K562 (cell line): ENCODE measurements around the gene FRRS1. TPM values are rescaled to one million over a fixed set of nuclear protein-coding genes. Genes with fewer than 3 reads are reported as not detected.

Source experiments
- ATAC-seq: fragments of 200-7000 bp; cut with Tn5 transposase; 3 replicates; pipeline ENCODE4 v1.9.1; 2020; ENCODE audit warnings: moderate library complexity
- BruUV-seq: library from RNA; stranded (reverse); fragments of 400-500 nt; replicated peaks from 2 replicates; lab custom pipeline; 2021; lab: Mats Ljungman, UMichigan
- CTCF ChIA-PET: fragments of 300-600 bp; formaldehyde crosslinking; extraction: SDS; loops from one replicate; lab custom pipeline; 2021; ENCODE audit warnings: low intra/inter-chr PET ratio; lab: Yijun Ruan, JAX
- POLR2A ChIA-PET: fragments of 300-600, 350-650 bp; sonication (Branson Sonifier 250); formaldehyde crosslinking; extraction: SDS; loops from one replicate; lab custom pipeline; 2021; ENCODE audit warnings: antibody characterized with exemption, inconsistent platforms; lab: Yijun Ruan, JAX
- DNase-seq, 4 experiments: peaks; one replicate each; pipeline versions ENCODE4 v3.0.0 to v3.0.0-alpha.2; 2011 to 2018; ENCODE audit warnings: low spot score in 3 of 4, mixed read lengths in 3 of 4; ENCODE audit errors: extremely low read depth in 1 of 4
- FAIRE-seq: peaks from 2 replicates; lab custom pipeline; 2011; peaks lifted over from hg19 to GRCh38; lab: Jason Lieb, UNC
- H2AFZ ChIP-seq: 2 replicates; pipeline ENCODE4 v1.6.0; 2011; ENCODE audit warnings: low read depth, low read length, control low read depth, inconsistent platforms
- H3K27ac ChIP-seq: fragments of 200-600 bp; 3 replicates; pipeline ENCODE4 v1.8.0; 2011; ENCODE audit warnings: low read depth, mild to moderate bottlenecking, control low read depth, inconsistent platforms, low read length, moderate library complexity, mixed read lengths; ENCODE audit errors: extremely low read depth
- H3K27me3 ChIP-seq, 2 experiments: fragments of 300-600 bp in 1 of 2; 2 replicates in 1 of 2; 3 replicates in 1 of 2; pipeline versions ENCODE4 v1.6.0 to v1.8.0; 2011; ENCODE audit warnings: inconsistent platforms in 2 of 2, low read length in 2 of 2, mild to moderate bottlenecking in 1 of 2, mixed read lengths in 1 of 2, moderate library complexity in 1 of 2; ENCODE audit not compliant: control insufficient read depth in 2 of 2, insufficient read depth in 2 of 2
- H3K36me3 ChIP-seq: fragments of 300-600 bp; 3 replicates; pipeline ENCODE4 v1.8.0; 2011; ENCODE audit warnings: mild to moderate bottlenecking, low read length, inconsistent platforms; ENCODE audit not compliant: control insufficient read depth, insufficient read depth
- H3K4me1 ChIP-seq, 2 experiments: fragments of 200-600 bp in 1 of 2; replicated peaks in 1 of 2; 2 replicates in 1 of 2; 3 replicates in 1 of 2; pipeline versions ENCODE4 v1.5.1 to v1.8.0; 2011; ENCODE audit warnings: inconsistent platforms in 2 of 2, low read length in 2 of 2, mild to moderate bottlenecking in 1 of 2, mixed read lengths in 1 of 2, moderate library complexity in 1 of 2; ENCODE audit not compliant: control insufficient read depth in 2 of 2, insufficient read depth in 2 of 2
- H3K4me2 ChIP-seq: 2 replicates; pipeline ENCODE4 v1.6.1; 2011; ENCODE audit warnings: low read length, control low read depth, inconsistent platforms, mixed read lengths; ENCODE audit not compliant: insufficient read depth
- H3K4me3 ChIP-seq: fragments of 200-600 bp; sonication (generic), shearing (Covaris generic); 2 replicates; pipeline ENCODE4 v1.5.1; 2016; ENCODE audit warnings: control low read depth, inconsistent platforms
- H3K79me2 ChIP-seq: fragments of 200-600 bp; 3 replicates; pipeline ENCODE4 v1.8.0; 2011; ENCODE audit warnings: low read length, inconsistent platforms; ENCODE audit not compliant: control insufficient read depth, insufficient read depth
- H3K9ac ChIP-seq, 2 experiments: 2 replicates each; pipeline versions ENCODE4 v1.6.0 to v1.6.1; 2011; ENCODE audit warnings: low read depth in 2 of 2, low read length in 2 of 2, control low read depth in 1 of 2, inconsistent platforms in 1 of 2, mild to moderate bottlenecking in 1 of 2, mixed read lengths in 1 of 2; ENCODE audit not compliant: insufficient read depth in 1 of 2
- H3K9me1 ChIP-seq: one replicate; pipeline ENCODE4 v1.6.0; 2011; ENCODE audit warnings: inconsistent platforms, mild to moderate bottlenecking, low read length, moderate library complexity; ENCODE audit not compliant: control insufficient read depth, insufficient read depth
- H3K9me3 ChIP-seq: replicated peaks from 2 replicates; pipeline ENCODE4 v1.5.1; 2011; ENCODE audit warnings: low read depth, low read length, inconsistent platforms; ENCODE audit not compliant: control insufficient read depth, insufficient read depth
- H4K20me1 ChIP-seq: replicated peaks from 2 replicates; pipeline ENCODE4 v1.6.1; 2011; ENCODE audit warnings: low read length, inconsistent platforms, mixed read lengths; ENCODE audit not compliant: control insufficient read depth, insufficient read depth
- CHD1 ChIP-seq: fragments of 200-600 bp; sonication (generic); IDR thresholded peaks from one replicate; pipeline ENCODE4 v1.6.1; 2012; ENCODE audit warnings: mild to moderate bottlenecking, moderate library complexity, low read length, inconsistent platforms
- CTBP1 ChIP-seq: fragments of 450-650 bp; IDR thresholded peaks from 2 replicates; pipeline ENCODE4 v1.6.1; 2016; ENCODE audit warnings: borderline replicate concordance
- HMGXB4 ChIP-seq: sonication (generic); formaldehyde crosslinking; IDR thresholded peaks from 2 replicates; pipeline ENCODE4 v1.8.1; 2023; ENCODE audit warnings: mild to moderate bottlenecking, missing genetic modification reagents
- ZNF165 ChIP-seq: fragments of 250-450 bp; sonication (Bioruptor Pico); IDR thresholded peaks from 2 replicates; pipeline ENCODE4 v1.4.0; 2020; ENCODE audit warnings: borderline replicate concordance
- ZNF57 ChIP-seq: fragments of 450-650 bp; formaldehyde crosslinking; IDR thresholded peaks from 2 replicates; pipeline ENCODE4 v1.4.0; 2020; ENCODE audit warnings: mild to moderate bottlenecking, moderate library complexity
- ZNF696 ChIP-seq: fragments of 250-450 bp; sonication (Bioruptor Pico); conservative IDR thresholded peaks from 2 replicates; pipeline ENCODE4 v1.4.0; 2020; ENCODE audit warnings: mild to moderate bottlenecking, moderate library complexity
- WGBS: fragments of 100-300 bp; shearing (Covaris generic); methylation state at CpG from one replicate; pipeline ENCODE4 v1.1.6; 2016; ENCODE audit warnings: low coverage, mixed read lengths; ENCODE audit not compliant: insufficient coverage; ENCODE audit errors: missing lambda C conversion rate; 5-methylcytosine and 5-hydroxymethylcytosine counted together
- in situ Hi-C: fragments of 300-500 bp; cut with MboI; formaldehyde crosslinking; loops from 4 replicates; pipeline ENCODE4 v1.15.0; 2018; ENCODE audit warnings: inconsistent platforms, mixed read lengths
- intact Hi-C: fragments of 100-400 bp; cut with micrococcal nuclease; formaldehyde crosslinking; loops from 2 replicates; pipeline ENCODE4 v1.14.2; 2022
- polyA plus RNA-seq, 8 experiments: library from polyadenylated mRNA; depleted of rRNA in 4 of 8; stranded (reverse) in 5 of 8; unstranded in 3 of 8; fragments of >200 nt; fragmentation: Nextera tagmentation in 2 of 8; fragmentation: Illumina TruSeq in 1 of 8; extraction: Ambion mirVana in 2 of 8; extraction: Trizol in 1 of 8; gene quantifications; 2 replicates each; pipeline versions ENCODE4 v1.2.1 to v1.2.3, GENCODE V29; 2011 to 2014; ENCODE audit warnings: inconsistent platforms in 1 of 8, missing spikeins in 1 of 8
- total RNA-seq, 7 experiments: library from RNA; depleted of rRNA in 6 of 7; stranded (reverse); fragments of >200 nt in 6 of 7; fragmentation: Illumina TruSeq in 2 of 7; extraction: Trizol in 2 of 7; gene quantifications; 2 replicates each; pipeline versions ENCODE4 v1.2.1 to v1.2.3, GENCODE V29; 2011 to 2021; ENCODE audit warnings: low replicate concordance in 1 of 7

FRRS1 gene
- total and polyA plus RNA-seq, 9 of the 15 experiments (the other 6 are each of a cell fraction or from before 2014, with no cell fraction given) = 0.87 to 54.0 (median 23.7) TPM

- TF ChIP-seq CHD1 = no peak
- TF ChIP-seq ZNF696 = no peak
- TF ChIP-seq ZNF57 (CRISPR knock-in tag) = no peak
- no peak for TF ChIP-seq ZNF165 (CRISPR knock-in tag)
These were observed 64.2 kb downstream of the FRRS1 start (continued) for GRCh38 chr1:99702221-99702620.

- DNase-seq (no peak), ATAC-seq (no peak), FAIRE-seq (no peak)
- BruUV-seq = no TSS peak
- ChIA-PET CTCF (interaction anchor here (0.6 kb wide), 1 partner anchor 1072 kb away, joined by 3 read pairs; no protein-coding TSS in a partner anchor), POLR2A (interaction anchor here (0.6 kb wide), 1 partner anchor 256 kb away, joined by 3 read pairs; no protein-coding TSS in a partner anchor)
- H3K4me2 ChIP-seq = no peak overlapping the region
- no peaks in the 10 kb centered on the region; a peak in 1 of 5 replicates for H3K27me3 ChIP-seq
- in situ Hi-C loops (loop anchor here (10.0 kb wide), 1 partner anchor 515 kb away; no protein-coding TSS in a partner anchor), intact Hi-C loops (loop anchor here (10.0 kb wide), 1 partner anchor 165 kb away; no protein-coding TSS in a partner anchor)
- H3K9me1 ChIP-seq = no peaks in the 10 kb centered on the region
- no peaks in the 10 kb centered on the region for H3K79me2 ChIP-seq
- H4K20me1 ChIP-seq = no peaks in the 10 kb centered on the region
- H3K27ac ChIP-seq = no peak overlapping the region
- 33% methylated on average over 3 of the region's 3 CpGs for WGBS
- no peak overlapping the region for H3K9ac ChIP-seq
- H3K36me3 ChIP-seq = peaks cover 9% of the 10 kb centered on the region; the same call in 2 of the 3 replicates
- peaks cover 2 to 6% of the 10 kb centered on the region in 2 experiments; a peak in 4 of 5 replicates for H3K4me1 ChIP-seq
- no peaks in the 10 kb centered on the region for H3K9me3 ChIP-seq
- TF ChIP-seq CTBP1 (no peak), HMGXB4 (CRISPR knock-in tag) (no peak)
- H2AFZ ChIP-seq = no peak overlapping the region
- H3K4me3 ChIP-seq = no peak overlapping the region
These were observed 66.4 kb downstream of the FRRS1 start for GRCh38 chr1:99700020-99700419.
